Skeletal muscle tissue (tissue), 4 donors: Measurements from ENCODE around the gene TMEM94. TPM values are rescaled to one million over a fixed set of nuclear protein-coding genes. Genes with fewer than 3 reads are reported as not detected.

Experiments used
- H3K27ac ChIP-seq: one replicate; pipeline ENCODE4 v1.7.0; 2013; ENCODE audit warnings: mild to moderate bottlenecking, low read depth, low read length, inconsistent platforms
- H3K27me3 ChIP-seq, 3 donors: one replicate each; pipeline ENCODE4 v1.7.0; 2013; ENCODE audit warnings: low read length in 3 of 3; ENCODE audit not compliant: control insufficient read depth in 3 of 3, insufficient read depth in 3 of 3
- H3K36me3 ChIP-seq, 3 donors: one replicate each; pipeline ENCODE4 v1.7.0; 2013; ENCODE audit warnings: low read length in 3 of 3; ENCODE audit not compliant: control insufficient read depth in 3 of 3, insufficient read depth in 3 of 3
- H3K4me1 ChIP-seq, 3 donors: one replicate each; pipeline ENCODE4 v1.7.0; 2013; ENCODE audit warnings: low read length in 3 of 3, mild to moderate bottlenecking in 3 of 3; ENCODE audit not compliant: control insufficient read depth in 3 of 3, insufficient read depth in 3 of 3
- H3K4me3 ChIP-seq, 3 donors: one replicate each; pipeline ENCODE4 v1.7.0; 2013; ENCODE audit warnings: low read length in 3 of 3
- H3K9ac ChIP-seq, 3 donors: one replicate each; pipeline ENCODE4 v1.7.0; 2013; ENCODE audit warnings: low read length in 3 of 3, mild to moderate bottlenecking in 3 of 3, moderate library complexity in 2 of 3, low read depth in 1 of 3
- H3K9me3 ChIP-seq, 3 donors: one replicate each; pipeline ENCODE4 v1.7.0; 2013; ENCODE audit warnings: low read length in 3 of 3; ENCODE audit not compliant: control insufficient read depth in 3 of 3
- total RNA-seq: library from RNA; depleted of rRNA; stranded (reverse); fragments of >200 nt; gene quantifications from one replicate; pipeline ENCODE4 v1.2.3, GENCODE V29; 2014
- donor health status: Osteomylitis.

The TMEM94 gene
- total RNA-seq, 1 donor from 2014 or later = 18.3 TPM

DNA sequence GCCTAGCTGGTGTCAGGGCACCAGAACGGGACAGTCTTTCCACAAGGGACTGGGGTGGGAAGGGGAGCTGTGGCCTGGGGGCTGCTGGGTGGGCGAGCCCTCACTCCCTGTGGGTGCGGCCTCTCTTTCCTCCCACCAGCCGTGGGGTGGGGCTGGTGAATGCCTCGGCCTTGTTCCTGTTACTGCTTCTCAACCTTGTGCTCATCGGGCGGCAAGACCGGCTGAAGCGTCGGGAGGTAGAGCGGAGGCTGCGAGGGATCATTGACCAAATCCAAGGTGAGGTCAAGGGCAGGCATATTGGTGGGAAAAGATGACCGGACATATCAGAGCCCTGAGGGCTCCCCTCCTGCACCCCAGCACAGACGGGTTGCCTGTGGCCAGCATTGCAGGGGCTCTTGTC is 29.7 kb downstream of the TMEM94 start:
- no peak overlapping the region for H3K27ac ChIP-seq
- H3K27me3 ChIP-seq = no peaks in the 10 kb centered on the region
- H3K36me3 ChIP-seq = peaks cover 4 to 7% (median 6%) of the 10 kb centered on the region in 3 donors
- H3K9me3 ChIP-seq = no peaks in the 10 kb centered on the region
- H3K4me1 ChIP-seq = peaks cover 81 to 93% (median 87%) of the 10 kb centered on the region in 3 donors
- H3K9ac ChIP-seq = peak overlapping the region in 2 of 3 donors; percentile 50 to 54
- no peak overlapping the region for H3K4me3 ChIP-seq

DNA sequence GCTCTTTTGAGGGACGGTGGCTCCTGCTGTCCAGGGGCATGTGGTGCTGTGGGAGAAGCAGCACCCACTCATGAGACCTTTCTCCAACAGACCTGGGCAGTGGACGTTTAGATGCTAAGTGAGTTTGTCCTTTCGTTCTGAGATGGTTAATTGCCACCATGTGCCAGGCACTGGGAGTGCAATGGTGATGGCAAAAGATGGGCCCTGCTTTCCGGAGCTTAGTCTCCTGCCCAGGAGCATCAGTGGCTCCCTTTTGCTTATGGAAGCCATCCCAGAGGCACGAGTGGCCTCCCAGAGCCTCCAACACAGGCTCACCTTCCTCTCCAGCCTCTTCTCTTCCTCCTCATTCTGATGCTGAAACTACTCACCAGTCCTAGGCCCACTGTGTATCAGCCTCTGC is 30.5 kb downstream of the TMEM94 start:
- no peak overlapping the region for H3K27ac ChIP-seq
- H3K4me3 ChIP-seq = peak overlapping the region in 2 of 3 donors; percentile 2 to 49
- H3K9ac ChIP-seq = peak overlapping the region in 1 of 3 donors; percentile 47
- no peaks in the 10 kb centered on the region for H3K27me3 ChIP-seq
- H3K36me3 ChIP-seq = peaks cover 12 to 15% (median 14%) of the 10 kb centered on the region in 3 donors
- no peaks in the 10 kb centered on the region for H3K9me3 ChIP-seq
- H3K4me1 ChIP-seq = peaks cover 75 to 92% (median 80%) of the 10 kb centered on the region in 3 donors

DNA sequence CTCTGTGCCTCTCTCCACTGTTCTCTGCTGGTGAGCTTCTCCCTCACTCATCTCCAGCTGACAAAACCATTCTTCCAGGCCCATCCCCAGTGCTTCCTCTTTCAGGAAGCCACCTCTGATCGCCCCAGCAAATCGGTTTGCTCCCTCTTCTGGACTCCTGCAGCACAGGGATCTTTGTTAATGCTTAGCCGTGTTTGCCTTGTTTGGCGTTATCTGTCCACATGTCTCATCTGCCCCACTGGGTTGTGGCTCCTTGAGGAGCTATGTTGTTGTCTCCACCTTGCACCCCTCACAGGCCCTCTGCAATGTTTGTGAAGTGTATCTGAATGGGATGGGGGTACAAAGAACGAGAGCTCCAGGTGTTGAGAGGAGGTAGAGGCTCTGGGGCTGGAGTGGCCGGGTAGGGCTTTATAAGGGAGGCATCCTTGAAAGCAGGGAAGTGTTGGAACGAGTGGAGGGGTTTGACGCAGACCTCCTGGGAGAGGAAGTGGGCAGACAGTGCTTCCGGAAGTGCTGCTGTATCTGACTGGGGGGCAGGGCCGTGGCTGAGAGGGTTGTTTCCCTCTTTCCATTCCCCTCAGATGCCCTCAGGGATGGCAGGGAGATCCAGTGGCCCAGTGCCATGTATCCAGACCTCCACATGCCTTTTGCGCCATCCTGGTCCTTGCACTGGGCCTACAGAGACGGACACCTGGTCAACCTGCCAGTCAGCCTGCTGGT is 31.1 kb downstream of the TMEM94 start:
- Histone ChIP-seq H3K36me3 (peaks cover 16 to 21% (median 19%) of the 10 kb centered on the region in 3 donors), H3K9me3 (no peaks in the 10 kb centered on the region), H3K4me1 (peaks cover 74 to 88% (median 76%) of the 10 kb centered on the region in 3 donors), H3K27ac (peak overlapping the region; percentile 36), H3K4me3 (peak overlapping the region; percentile 24 to 49 (median 41)), H3K27me3 (no peaks in the 10 kb centered on the region), H3K9ac (peak overlapping the region in 1 of 3 donors; percentile 50)

DNA sequence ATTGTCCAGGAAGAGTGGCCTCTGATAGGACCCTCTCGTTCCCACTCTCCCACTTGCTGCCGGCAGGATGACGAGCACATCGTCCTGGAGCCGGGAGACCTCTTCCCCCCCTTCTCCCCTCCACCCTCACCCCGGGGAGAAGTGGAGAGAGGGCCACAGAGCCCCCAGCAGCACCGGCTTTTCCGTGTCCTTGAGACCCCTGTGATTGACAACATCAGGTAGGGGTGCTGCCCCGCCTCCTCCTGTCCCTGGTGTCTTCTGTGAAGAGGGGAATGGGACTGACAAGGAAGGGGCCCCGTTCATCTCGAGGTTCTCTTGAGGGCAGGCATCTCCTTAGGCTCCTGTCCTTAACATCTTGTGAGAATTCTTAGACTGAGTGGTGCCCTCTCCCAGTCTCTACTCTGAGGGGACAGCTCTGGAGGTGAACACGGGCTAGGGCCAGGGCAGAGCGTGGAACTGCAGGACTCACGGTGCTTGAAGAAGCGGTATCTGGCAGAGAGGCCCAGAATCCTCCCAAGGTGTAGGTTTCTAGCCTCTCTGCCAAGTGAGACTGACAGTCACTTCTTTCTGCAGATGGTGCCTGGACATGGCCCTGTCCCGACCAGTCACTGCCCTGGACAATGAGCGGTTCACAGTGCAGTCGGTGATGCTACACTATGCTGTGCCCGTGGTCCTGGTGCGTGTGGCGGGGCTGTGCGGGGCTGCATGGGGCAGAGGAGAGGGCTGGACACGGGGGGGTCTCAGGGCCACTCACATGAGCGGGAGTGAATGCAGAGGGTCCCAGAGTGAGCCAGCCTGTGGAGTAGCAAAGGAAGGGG is 32.5 kb downstream of the TMEM94 start:
- Histone ChIP-seq H3K36me3 (peaks cover 30 to 34% (median 33%) of the 10 kb centered on the region in 3 donors), H3K9me3 (no peaks in the 10 kb centered on the region), H3K27me3 (no peaks in the 10 kb centered on the region), H3K27ac (peak overlapping the region; percentile 36), H3K4me1 (peaks cover 62 to 74% (median 64%) of the 10 kb centered on the region in 3 donors), H3K4me3 (no peak overlapping the region), H3K9ac (peak overlapping the region in 1 of 3 donors; percentile 45)

DNA sequence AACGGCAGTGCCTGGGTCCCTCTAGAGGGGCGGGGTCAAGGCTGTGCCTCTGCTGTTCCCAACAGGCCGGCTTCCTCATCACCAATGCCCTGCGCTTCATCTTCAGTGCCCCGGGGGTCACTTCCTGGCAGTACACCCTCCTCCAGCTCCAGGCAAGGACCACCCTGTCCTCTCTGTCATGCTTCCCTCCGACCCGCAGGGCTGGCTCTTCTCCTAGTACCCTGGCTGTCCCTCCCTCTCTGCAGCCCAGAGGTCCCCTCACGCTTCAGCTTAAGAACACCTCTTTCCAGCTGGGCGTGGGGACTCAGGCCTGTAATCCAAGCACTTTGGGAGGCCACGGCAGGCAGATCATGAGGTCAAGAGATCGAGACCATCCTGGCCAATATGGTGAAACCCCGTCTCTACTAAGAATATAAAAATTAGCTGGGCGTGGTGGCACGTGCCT is 33.1 kb downstream of the TMEM94 start:
- Histone ChIP-seq H3K27ac (no peak overlapping the region), H3K9ac (peak overlapping the region in 2 of 3 donors; percentile 34 to 50), H3K27me3 (no peaks in the 10 kb centered on the region), H3K4me1 (peaks cover 60 to 72% (median 62%) of the 10 kb centered on the region in 3 donors), H3K36me3 (peaks cover 36 to 40% (median 39%) of the 10 kb centered on the region in 3 donors), H3K4me3 (no peak overlapping the region), H3K9me3 (no peaks in the 10 kb centered on the region)

DNA sequence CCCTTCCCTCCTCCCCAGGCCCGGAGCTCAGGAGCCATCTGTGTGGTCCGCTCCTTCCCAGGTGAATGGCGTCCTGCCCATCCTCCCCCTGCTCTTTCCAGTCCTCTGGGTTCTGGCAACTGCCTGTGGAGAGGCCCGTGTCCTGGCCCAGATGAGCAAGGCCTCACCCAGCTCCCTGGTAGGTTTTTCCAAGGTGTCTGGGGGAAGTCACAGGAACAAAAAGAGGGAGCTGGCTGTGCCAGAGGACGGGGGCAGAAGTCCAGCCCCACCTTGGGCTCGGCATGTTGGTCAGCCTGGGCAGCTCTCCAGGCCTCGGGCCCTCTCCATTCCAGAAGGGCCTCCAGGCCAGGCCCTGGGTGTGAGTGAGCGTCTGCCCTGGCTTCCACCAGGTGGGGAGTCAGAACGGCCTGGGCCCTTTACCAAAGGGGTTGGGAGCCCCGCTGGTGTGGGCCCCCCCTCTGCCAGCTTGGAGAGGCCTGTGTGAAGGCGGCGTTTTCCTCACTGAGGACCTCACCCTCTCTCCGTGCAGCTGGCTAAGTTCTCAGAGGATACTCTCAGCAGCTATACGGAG is 33.8 kb downstream of the TMEM94 start:
- no peaks in the 10 kb centered on the region for H3K27me3 ChIP-seq
- H3K9ac ChIP-seq = peak overlapping the region; percentile 34 to 50 (median 38)
- peaks cover 43 to 46% (median 45%) of the 10 kb centered on the region in 3 donors for H3K36me3 ChIP-seq
- H3K9me3 ChIP-seq = no peaks in the 10 kb centered on the region
- H3K4me3 ChIP-seq = no peak overlapping the region
- peak overlapping the region; percentile 70 for H3K27ac ChIP-seq
- H3K4me1 ChIP-seq = peaks cover 56 to 65% (median 58%) of the 10 kb centered on the region in 3 donors

DNA sequence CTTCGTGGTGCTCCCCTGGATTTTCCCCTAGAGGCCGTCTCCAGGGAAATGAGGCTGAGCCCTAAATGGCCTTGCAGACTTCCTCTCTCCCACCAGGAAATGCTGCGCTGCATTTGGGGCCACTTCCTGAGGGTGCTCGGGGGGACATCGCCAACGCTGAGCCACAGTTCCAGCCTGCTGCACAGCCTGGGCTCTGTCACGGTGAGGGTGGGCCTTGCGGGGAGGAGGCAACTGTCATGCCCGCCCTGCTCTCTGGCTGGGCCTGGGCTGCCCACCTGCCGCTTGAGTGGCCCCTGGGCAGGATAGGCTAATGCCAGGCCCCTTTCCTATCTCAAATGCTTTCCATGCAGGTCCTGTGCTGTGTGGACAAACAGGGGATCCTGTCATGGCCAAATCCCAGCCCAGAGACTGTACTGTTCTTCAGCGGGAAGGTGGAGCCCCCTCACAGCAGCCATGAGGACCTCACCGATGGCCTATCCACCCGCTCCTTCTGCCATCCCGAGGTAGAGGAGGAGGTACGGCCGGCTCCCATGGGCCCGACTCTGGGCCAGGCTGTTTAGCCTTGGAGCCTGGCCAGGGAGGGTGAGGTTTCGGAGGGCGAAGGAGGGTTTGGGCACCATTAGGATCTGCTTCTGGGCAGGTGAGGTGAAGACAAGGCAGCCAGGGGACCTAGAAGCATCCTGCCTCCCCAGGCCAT is 34.7 kb downstream of the TMEM94 start:
- H3K9ac ChIP-seq = peak overlapping the region; percentile 20 to 50 (median 34)
- peaks cover 51 to 55% (median 54%) of the 10 kb centered on the region in 3 donors for H3K36me3 ChIP-seq
- H3K9me3 ChIP-seq = no peaks in the 10 kb centered on the region
- no peak overlapping the region for H3K4me3 ChIP-seq
- no peaks in the 10 kb centered on the region for H3K27me3 ChIP-seq
- peak overlapping the region; percentile 70 for H3K27ac ChIP-seq
- H3K4me1 ChIP-seq = peaks cover 47 to 57% (median 50%) of the 10 kb centered on the region in 3 donors

DNA sequence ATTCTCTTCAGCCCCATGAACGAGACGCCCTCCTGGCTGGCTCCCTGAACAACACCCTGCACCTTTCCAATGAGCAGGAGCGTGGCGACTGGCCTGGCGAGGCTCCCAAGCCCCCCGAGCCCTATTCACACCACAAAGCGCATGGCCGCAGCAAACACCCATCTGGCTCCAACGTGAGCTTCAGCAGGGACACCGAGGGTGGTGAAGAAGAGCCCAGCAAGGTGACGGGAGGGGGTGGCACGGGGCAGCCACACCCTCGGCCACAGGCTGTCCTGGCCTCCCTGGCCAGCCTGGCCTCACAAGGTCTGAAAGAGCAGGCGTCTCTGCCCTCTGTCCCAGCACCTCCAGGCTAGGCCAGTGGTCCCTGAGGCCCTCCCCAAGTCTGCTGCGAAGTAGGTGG is 35.2 kb downstream of the TMEM94 start:
- Histone ChIP-seq H3K9me3 (no peaks in the 10 kb centered on the region), H3K36me3 (peaks cover 56 to 57% (median 56%) of the 10 kb centered on the region in 3 donors), H3K4me3 (no peak overlapping the region), H3K27me3 (no peaks in the 10 kb centered on the region), H3K4me1 (peaks cover 42 to 51% (median 44%) of the 10 kb centered on the region in 3 donors), H3K27ac (no peak overlapping the region), H3K9ac (no peak overlapping the region)

DNA sequence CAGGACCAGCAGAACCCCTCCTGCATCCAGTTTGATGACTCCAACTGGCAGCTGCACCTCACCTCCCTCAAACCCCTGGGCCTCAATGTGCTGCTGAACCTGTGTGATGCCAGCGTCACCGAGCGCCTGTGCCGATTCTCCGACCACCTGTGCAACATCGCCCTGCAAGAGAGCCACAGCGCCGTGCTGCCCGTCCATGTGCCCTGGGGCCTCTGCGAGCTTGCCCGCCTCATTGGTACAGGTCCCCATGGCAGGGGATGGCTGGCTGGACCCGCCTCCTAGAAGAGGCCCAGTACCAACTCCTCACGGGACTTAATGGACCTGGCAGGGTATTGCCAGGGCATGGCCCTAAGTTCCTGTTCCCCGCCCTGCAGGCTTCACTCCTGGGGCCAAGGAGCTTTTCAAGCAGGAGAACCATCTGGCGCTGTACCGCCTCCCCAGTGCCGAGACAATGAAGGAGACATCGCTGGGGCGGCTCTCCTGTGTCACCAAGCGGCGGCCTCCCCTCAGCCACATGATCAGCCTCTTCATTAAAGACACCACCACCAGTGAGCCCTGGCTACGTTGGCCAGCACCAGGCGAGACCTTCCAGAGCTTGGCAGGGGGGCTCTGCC is 36.2 kb downstream of the TMEM94 start:
- H3K9me3 ChIP-seq = no peaks in the 10 kb centered on the region
- no peaks in the 10 kb centered on the region for H3K27me3 ChIP-seq
- no peak overlapping the region for H3K4me3 ChIP-seq
- peaks cover 34 to 41% (median 35%) of the 10 kb centered on the region in 3 donors for H3K4me1 ChIP-seq
- no peak overlapping the region for H3K9ac ChIP-seq
- H3K36me3 ChIP-seq = peaks cover 58 to 64% (median 64%) of the 10 kb centered on the region in 3 donors
- no peak overlapping the region for H3K27ac ChIP-seq
